HepG2 (cell line): ENCODE measurements around the gene ST6GALNAC6. TPM values are rescaled to one million over a fixed set of nuclear protein-coding genes. Genes with fewer than 3 reads are reported as not detected.

ENCODE experiments used
- EZH2 ChIP-seq: conservative IDR thresholded peaks from 2 replicates; pipeline ENCODE4 v1.6.1; 2012; ENCODE audit warnings: mild to moderate bottlenecking, low read depth, low read length, moderate library complexity
- GLI4 ChIP-seq: sonication (generic); formaldehyde crosslinking; IDR thresholded peaks from 2 replicates; pipeline ENCODE4 v1.5.1; 2020; ENCODE audit warnings: missing genetic modification reagents, mild to moderate bottlenecking, moderate library complexity, borderline replicate concordance
- GLMP ChIP-seq: sonication (generic); formaldehyde crosslinking; IDR thresholded peaks from 2 replicates; pipeline ENCODE4 v1.9.0; 2021; ENCODE audit warnings: missing genetic modification reagents, mild to moderate bottlenecking, borderline replicate concordance
- HMGA1 ChIP-seq: sonication (generic); formaldehyde crosslinking; conservative IDR thresholded peaks from 2 replicates; pipeline ENCODE4 v1.4.0; 2020; ENCODE audit warnings: missing genetic modification reagents
- MTA1 ChIP-seq: sonication (generic); formaldehyde crosslinking; IDR thresholded peaks from 2 replicates; pipeline ENCODE4 v1.4.0; 2020; ENCODE audit warnings: missing genetic modification reagents, mild to moderate bottlenecking, borderline replicate concordance
- MYC ChIP-seq: sonication (generic); formaldehyde crosslinking; IDR thresholded peaks from 2 replicates; pipeline ENCODE4 v1.9.0; 2021; ENCODE audit warnings: missing genetic modification reagents, borderline replicate concordance
- POGZ ChIP-seq: sonication (generic); formaldehyde crosslinking; IDR thresholded peaks from 2 replicates; pipeline ENCODE4 v1.4.0; 2020; ENCODE audit warnings: mild to moderate bottlenecking, missing genetic modification reagents
- PRDM4 ChIP-seq: sonication (generic); formaldehyde crosslinking; IDR thresholded peaks from 2 replicates; pipeline ENCODE4 v1.9.0; 2021; ENCODE audit warnings: missing genetic modification reagents, borderline replicate concordance
- RXRA ChIP-seq: sonication (generic); formaldehyde crosslinking; IDR thresholded peaks from 2 replicates; pipeline ENCODE4 v1.5.1; 2020; ENCODE audit warnings: missing genetic modification reagents
- YEATS2 ChIP-seq: sonication (generic); formaldehyde crosslinking; IDR thresholded peaks from 2 replicates; pipeline ENCODE4 v1.4.0; 2020; ENCODE audit warnings: missing genetic modification reagents, borderline replicate concordance
- ZBTB8A ChIP-seq: sonication (generic); formaldehyde crosslinking; IDR thresholded peaks from 2 replicates; pipeline ENCODE4 v1.4.0; 2020; ENCODE audit warnings: mild to moderate bottlenecking, low read depth, missing genetic modification reagents, borderline replicate concordance
- ZNF143 ChIP-seq: sonication (generic); formaldehyde crosslinking; IDR thresholded peaks from 2 replicates; pipeline ENCODE4 v1.4.0; 2020; ENCODE audit warnings: missing genetic modification reagents
- ZNF547 ChIP-seq: sonication (generic); formaldehyde crosslinking; IDR thresholded peaks from 2 replicates; pipeline ENCODE4 v1.5.1; 2020; ENCODE audit warnings: mild to moderate bottlenecking, missing genetic modification reagents
- ZNF761 ChIP-seq: sonication (generic); formaldehyde crosslinking; conservative IDR thresholded peaks from 2 replicates; pipeline ENCODE4 v1.4.0; 2020; ENCODE audit warnings: mild to moderate bottlenecking, missing genetic modification reagents
- ZNF772 ChIP-seq: sonication (generic); formaldehyde crosslinking; IDR thresholded peaks from 2 replicates; pipeline ENCODE4 v1.5.0; 2020; ENCODE audit warnings: mild to moderate bottlenecking, missing genetic modification reagents
- polyA plus RNA-seq, 8 experiments: library from polyadenylated mRNA; depleted of rRNA in 3 of 8; stranded (reverse) in 7 of 8; unstranded in 1 of 8; fragments of >200 nt; fragmentation: Illumina TruSeq in 4 of 8; extraction: Trizol in 4 of 8; gene quantifications; 2 replicates each; pipeline versions ENCODE4 v1.2.1 to v1.2.3, GENCODE V29; 2011 to 2016; ENCODE audit warnings: low read depth in 4 of 8, missing spikeins in 1 of 8, mixed read lengths in 1 of 8; ENCODE audit not compliant: insufficient read depth in 1 of 8
- total RNA-seq, 5 experiments: library from RNA; depleted of rRNA; stranded (reverse); fragments of >200 nt; fragmentation: Illumina TruSeq; extraction: Trizol; gene quantifications; 2 replicates each; pipeline ENCODE4 v1.2.3, GENCODE V29; 2016; ENCODE audit warnings: low read depth in 1 of 5
- TF ChIP-seq, protein P1 (sequence below): sonication (generic); formaldehyde crosslinking; conservative IDR thresholded peaks from 2 replicates; pipeline ENCODE4 v1.8.0; 2022; ENCODE audit warnings: low read depth, missing genetic modification reagents
- TF ChIP-seq, protein P2 (sequence below): sonication (generic); formaldehyde crosslinking; IDR thresholded peaks from 2 replicates; pipeline ENCODE4 v1.8.1; 2023; ENCODE audit warnings: missing genetic modification reagents, inconsistent platforms, borderline replicate concordance
- TF ChIP-seq, protein P3 (sequence below): sonication (generic); formaldehyde crosslinking; IDR thresholded peaks from 2 replicates; pipeline ENCODE4 v1.4.0; 2020; ENCODE audit warnings: missing genetic modification reagents
- TF ChIP-seq, protein P4 (sequence below): sonication (generic); formaldehyde crosslinking; IDR thresholded peaks from 2 replicates; pipeline ENCODE4 v1.8.0; 2022; ENCODE audit warnings: missing genetic modification reagents, mild to moderate bottlenecking, borderline replicate concordance

Gene ST6GALNAC6
- total and polyA plus RNA-seq, 2 of the 13 experiments (the other 11 are each of a cell fraction or from before 2014, with no cell fraction given) = 18.5 to 65.4 TPM

GRCh38 chr9:127869310-127870152 is 29.9 kb downstream of the ST6GALNAC6 start (continued):
- TF ChIP-seq, protein P1, sequence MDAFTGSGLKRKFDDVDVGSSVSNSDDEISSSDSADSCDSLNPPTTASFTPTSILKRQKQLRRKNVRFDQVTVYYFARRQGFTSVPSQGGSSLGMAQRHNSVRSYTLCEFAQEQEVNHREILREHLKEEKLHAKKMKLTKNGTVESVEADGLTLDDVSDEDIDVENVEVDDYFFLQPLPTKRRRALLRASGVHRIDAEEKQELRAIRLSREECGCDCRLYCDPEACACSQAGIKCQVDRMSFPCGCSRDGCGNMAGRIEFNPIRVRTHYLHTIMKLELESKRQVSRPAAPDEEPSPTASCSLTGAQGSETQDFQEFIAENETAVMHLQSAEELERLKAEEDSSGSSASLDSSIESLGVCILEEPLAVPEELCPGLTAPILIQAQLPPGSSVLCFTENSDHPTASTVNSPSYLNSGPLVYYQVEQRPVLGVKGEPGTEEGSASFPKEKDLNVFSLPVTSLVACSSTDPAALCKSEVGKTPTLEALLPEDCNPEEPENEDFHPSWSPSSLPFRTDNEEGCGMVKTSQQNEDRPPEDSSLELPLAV = no peak
- TF ChIP-seq GLMP (no peak), PRDM4 (CRISPR knock-in tag) (no peak), ZNF547 (CRISPR knock-in tag) (no peak), ZNF772 (CRISPR knock-in tag) (no peak), YEATS2 (no peak), MYC (CRISPR knock-in tag) (peak; percentile 32; the same call in 1 of the 2 replicates), ZNF143 (CRISPR knock-in tag) (peak; percentile 29; the same call in 1 of the 2 replicates), EZH2 (no peak), ZNF761 (no peak), GLI4 (CRISPR knock-in tag) (no peak), MTA1 (CRISPR knock-in tag) (no peak; the same call in 1 of the 2 replicates), POGZ (CRISPR knock-in tag) (0 out of 2 replicates have a peak, but pooled peaks have one; percentile 25), HMGA1 (no peak), RXRA (CRISPR knock-in tag) (0 out of 2 replicates have a peak, but pooled peaks have one; percentile 21), ZBTB8A (CRISPR knock-in tag) (no peak)
- TF ChIP-seq, protein P2, sequence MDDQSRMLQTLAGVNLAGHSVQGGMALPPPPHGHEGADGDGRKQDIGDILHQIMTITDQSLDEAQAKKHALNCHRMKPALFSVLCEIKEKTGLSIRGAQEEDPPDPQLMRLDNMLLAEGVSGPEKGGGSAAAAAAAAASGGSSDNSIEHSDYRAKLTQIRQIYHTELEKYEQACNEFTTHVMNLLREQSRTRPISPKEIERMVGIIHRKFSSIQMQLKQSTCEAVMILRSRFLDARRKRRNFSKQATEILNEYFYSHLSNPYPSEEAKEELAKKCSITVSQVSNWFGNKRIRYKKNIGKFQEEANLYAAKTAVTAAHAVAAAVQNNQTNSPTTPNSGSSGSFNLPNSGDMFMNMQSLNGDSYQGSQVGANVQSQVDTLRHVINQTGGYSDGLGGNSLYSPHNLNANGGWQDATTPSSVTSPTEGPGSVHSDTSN (CRISPR knock-in tag) = no peak
- TF ChIP-seq, protein P3, sequence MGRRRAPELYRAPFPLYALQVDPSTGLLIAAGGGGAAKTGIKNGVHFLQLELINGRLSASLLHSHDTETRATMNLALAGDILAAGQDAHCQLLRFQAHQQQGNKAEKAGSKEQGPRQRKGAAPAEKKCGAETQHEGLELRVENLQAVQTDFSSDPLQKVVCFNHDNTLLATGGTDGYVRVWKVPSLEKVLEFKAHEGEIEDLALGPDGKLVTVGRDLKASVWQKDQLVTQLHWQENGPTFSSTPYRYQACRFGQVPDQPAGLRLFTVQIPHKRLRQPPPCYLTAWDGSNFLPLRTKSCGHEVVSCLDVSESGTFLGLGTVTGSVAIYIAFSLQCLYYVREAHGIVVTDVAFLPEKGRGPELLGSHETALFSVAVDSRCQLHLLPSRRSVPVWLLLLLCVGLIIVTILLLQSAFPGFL (CRISPR knock-in tag) = no peak
- TF ChIP-seq, protein P4, sequence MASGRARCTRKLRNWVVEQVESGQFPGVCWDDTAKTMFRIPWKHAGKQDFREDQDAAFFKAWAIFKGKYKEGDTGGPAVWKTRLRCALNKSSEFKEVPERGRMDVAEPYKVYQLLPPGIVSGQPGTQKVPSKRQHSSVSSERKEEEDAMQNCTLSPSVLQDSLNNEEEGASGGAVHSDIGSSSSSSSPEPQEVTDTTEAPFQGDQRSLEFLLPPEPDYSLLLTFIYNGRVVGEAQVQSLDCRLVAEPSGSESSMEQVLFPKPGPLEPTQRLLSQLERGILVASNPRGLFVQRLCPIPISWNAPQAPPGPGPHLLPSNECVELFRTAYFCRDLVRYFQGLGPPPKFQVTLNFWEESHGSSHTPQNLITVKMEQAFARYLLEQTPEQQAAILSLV (CRISPR knock-in tag) = peak; percentile 34; the same call in 1 of the 2 replicates
